ENCODE measurements around the gene C6orf89. TPM values are rescaled to one million over a fixed set of nuclear protein-coding genes. Genes with fewer than 3 reads are reported as not detected.

The C6orf89 gene
- total and polyA plus RNA-seq, 2 of the 8 experiments (the other 6 are each of a cell fraction or from before 2014, with no cell fraction given): 4.6 to 12.3 TPM

GRCh38 chr6:36967757-36968156, 82.0 kb downstream of the C6orf89 start (continued):
- TF ChIP-seq SP1 (IDR thresholded peaks at IDR 0.05; ENCODE audit: low read depth, low read length) (no peak), JUN (IDR thresholded peaks at IDR 0.05; ENCODE audit: low read depth, low read length) (no peak), TBP (IDR thresholded peaks at IDR 0.05; ENCODE audit: low read depth, low read length) (no peak), SIN3A (conservative IDR thresholded peaks at IDR 0.05 in 1 of 2, IDR thresholded peaks at IDR 0.05 in 1 of 2; ENCODE audit: low read depth in 1 of 2, low read length in 2 of 2) (no peak)
